ENCODE data around the gene SESN3.

Gene SESN3

DNA sequence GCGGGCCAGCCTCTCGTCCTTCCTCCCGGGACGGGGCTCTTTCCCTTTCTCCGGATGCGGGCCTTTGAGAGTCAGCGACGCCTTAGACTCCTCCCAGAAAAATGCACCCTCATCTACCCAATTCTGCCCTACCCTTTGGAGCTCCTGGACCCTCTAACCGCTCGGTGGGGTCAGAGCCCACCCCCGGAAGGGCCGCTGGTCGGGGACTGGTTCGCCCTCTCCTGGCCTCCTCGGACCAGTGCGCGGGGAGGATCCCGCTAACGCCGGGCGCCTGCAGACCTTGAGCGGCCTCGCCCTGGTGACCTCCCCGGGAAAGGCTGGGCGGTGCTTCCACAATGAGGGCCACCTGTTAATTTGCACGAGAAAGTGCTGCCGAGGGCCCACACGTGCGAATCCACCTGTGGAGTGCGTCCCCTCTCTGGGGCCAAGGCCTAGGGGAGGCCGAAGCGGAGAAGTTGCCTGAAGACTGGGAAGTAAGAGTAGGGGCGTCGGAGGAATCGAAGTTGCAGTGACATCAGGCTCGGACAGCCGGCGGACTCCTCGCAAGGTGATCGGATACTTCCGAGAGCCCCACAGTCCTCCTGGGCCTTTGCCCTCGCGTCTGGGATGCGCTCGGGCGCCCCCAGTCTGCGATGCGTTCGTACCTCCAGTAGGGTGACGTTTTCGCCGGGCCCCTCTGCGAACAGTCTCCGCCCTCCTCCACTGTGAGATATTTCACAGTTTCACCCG is 79.9 kb downstream of the SESN3 start:
- CTCF ChIA-PET = interaction anchor here (0.7 to 2.4 kb wide), 9 partner anchors 9 to 605 kb away, joined by 3 to 10 read pairs (median 4); partner anchors contain the start of gene SESN3
- peak; percentile 85 for DNase-seq (ENCODE audit: extremely low spot score)
- POLR2A ChIA-PET = interaction anchor here (1.0 to 1.3 kb wide), 2 partner anchors 11 to 84 kb away, joined by 3 to 7 read pairs; partner anchors contain the start of gene SRSF8
- TF ChIP-seq CTBP1 (IDR thresholded peaks at IDR 0.05; ENCODE audit: borderline replicate concordance) (no peak), ARNT (IDR thresholded peaks at IDR 0.05) (no peak), SUZ12 (IDR thresholded peaks at IDR 0.05) (no peak), TARDBP (IDR thresholded peaks at IDR 0.05) (no peak)

DNA sequence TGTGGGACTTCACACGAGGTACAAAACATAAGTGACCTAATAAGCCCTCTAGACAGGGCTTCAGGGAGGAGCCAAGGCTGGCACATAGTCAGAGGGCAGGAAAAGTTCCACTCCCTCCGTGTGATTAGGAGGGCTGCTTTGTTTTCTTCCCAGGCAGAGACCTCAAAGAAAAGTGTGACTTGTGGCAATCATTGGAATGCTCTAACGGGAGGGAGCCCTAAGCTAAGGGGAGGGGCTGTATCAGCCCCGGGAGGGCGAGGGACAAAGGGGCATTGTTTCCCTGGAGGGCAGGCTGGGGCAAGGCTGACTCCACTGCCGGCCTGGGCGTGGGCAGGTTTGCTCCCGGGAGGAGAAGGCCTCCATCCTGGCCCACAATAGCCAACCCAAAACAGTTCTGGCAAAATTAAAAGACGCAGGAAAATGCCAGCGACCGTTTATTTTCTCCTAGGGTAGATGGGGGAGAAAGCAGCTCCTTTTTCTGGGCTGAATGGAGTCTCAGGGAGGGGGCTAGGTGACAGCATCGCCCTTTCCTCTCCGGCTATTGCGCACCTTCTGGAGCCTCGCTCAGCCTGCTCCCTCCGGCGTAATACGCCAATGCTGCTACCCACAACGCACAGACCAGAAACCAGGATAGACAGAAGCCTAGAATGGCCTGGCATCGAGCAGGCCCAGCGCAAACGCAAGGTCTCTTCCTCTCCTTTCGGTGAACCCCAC is 81.2 kb downstream of the SESN3 start:
- DNase-seq (ENCODE audit: extremely low spot score) = no peak
- CTCF ChIA-PET = interaction anchor here (0.6 kb wide), 1 partner anchor 141 kb away, joined by 3 read pairs; no protein-coding TSS in a partner anchor
- POLR2A ChIA-PET = interaction anchor here (1.0 kb wide), 1 partner anchor 83 kb away, joined by 7 read pairs; the partner anchor contains the start of gene SRSF8
- TF ChIP-seq SUZ12 (IDR thresholded peaks at IDR 0.05) (no peak), FOXA1 (IDR thresholded peaks at IDR 0.05) (no peak)

DNA sequence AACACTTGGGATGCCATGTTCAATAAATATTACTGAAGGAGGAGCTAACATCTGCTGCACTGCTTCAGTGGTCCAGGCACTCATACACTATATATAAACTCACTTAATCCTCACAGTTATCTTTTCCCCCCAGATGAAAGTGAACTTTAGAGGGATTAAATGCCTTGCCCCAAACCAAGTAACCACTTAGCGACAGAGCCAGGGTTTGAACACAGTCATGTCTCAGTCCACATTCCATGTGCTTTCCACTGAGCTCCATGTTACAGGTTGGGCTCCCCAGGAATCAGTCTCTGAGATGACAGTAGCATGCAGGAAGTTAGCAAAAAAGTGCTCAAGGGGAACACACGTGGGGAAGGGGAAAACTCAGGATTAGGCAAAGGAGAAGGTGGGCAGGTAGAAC is 82.1 kb downstream of the SESN3 start:
- ChIA-PET POLR2A (interaction anchor here (1.6 to 2.8 kb wide), 3 partner anchors 81 to 641 kb away, joined by 3 to 14 read pairs (median 11); partner anchors contain the start of genes CEP57, FAM76B and SRSF8), CTCF (interaction anchor here (1.0 kb wide), 1 partner anchor 81 kb away, joined by 5 read pairs; no protein-coding TSS in a partner anchor)
- DNase-seq (ENCODE audit: extremely low spot score) = no peak
- no peak for TF ChIP-seq LEF1 (IDR thresholded peaks at IDR 0.05; ENCODE audit: borderline replicate concordance)

DNA sequence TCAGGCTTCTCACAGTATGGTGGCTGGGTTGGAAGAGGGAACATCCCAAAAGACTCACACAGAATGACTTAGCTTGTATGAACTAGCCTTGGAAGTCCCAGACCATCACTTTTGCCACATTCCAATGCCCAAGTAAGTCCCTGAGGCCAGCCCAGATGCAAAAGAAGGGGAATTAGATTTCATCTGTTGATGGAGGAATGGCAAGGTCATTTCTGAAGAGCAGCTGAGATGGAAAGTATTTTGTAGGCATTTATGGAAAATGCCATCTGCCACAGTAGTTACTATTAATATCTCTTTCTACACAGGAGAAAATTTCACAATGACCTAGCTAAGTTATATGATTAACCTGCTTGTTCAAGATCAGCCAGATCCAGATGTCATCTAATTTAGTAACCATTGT is 82.6 kb downstream of the SESN3 start:
- DNase-seq (ENCODE audit: extremely low spot score) = no peak
- CTCF ChIA-PET = interaction anchor here (0.6 to 1.0 kb wide), 2 partner anchors 81 to 338 kb away, joined by 3 to 5 read pairs; no protein-coding TSS in a partner anchor
- TF ChIP-seq ARNT (IDR thresholded peaks at IDR 0.05) = no peak
- TF ChIP-seq CTBP1 (IDR thresholded peaks at IDR 0.05; ENCODE audit: borderline replicate concordance) = no peak
- TF ChIP-seq, protein P1, sequence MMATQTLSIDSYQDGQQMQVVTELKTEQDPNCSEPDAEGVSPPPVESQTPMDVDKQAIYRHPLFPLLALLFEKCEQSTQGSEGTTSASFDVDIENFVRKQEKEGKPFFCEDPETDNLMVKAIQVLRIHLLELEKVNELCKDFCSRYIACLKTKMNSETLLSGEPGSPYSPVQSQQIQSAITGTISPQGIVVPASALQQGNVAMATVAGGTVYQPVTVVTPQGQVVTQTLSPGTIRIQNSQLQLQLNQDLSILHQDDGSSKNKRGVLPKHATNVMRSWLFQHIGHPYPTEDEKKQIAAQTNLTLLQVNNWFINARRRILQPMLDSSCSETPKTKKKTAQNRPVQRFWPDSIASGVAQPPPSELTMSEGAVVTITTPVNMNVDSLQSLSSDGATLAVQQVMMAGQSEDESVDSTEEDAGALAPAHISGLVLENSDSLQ (IDR thresholded peaks at IDR 0.05) = no peak
- TF ChIP-seq ELF4 (IDR thresholded peaks at IDR 0.05) = no peak
- TF ChIP-seq SP1 (IDR thresholded peaks at IDR 0.05) = no peak
- TF ChIP-seq BHLHE40 (IDR thresholded peaks at IDR 0.05; ENCODE audit: borderline replicate concordance) = no peak
- no peak for TF ChIP-seq FOXA1 (IDR thresholded peaks at IDR 0.05)
- TF ChIP-seq TARDBP (IDR thresholded peaks at IDR 0.05) = no peak
- TF ChIP-seq ZNF384 (IDR thresholded peaks at IDR 0.05) = no peak
- no peak for TF ChIP-seq NFRKB (IDR thresholded peaks at IDR 0.05)
- no peak for TF ChIP-seq LEF1 (IDR thresholded peaks at IDR 0.05; ENCODE audit: borderline replicate concordance)
- no peak for TF ChIP-seq SUZ12 (IDR thresholded peaks at IDR 0.05)
- TF ChIP-seq FOXK2 (IDR thresholded peaks at IDR 0.05) = no peak
- POLR2A ChIA-PET = interaction anchor here (1.4 to 2.8 kb wide), 4 partner anchors 81 to 642 kb away, joined by 3 to 14 read pairs (median 8); partner anchors contain the start of genes CEP57, CWC15, FAM76B and KDM4D

DNA sequence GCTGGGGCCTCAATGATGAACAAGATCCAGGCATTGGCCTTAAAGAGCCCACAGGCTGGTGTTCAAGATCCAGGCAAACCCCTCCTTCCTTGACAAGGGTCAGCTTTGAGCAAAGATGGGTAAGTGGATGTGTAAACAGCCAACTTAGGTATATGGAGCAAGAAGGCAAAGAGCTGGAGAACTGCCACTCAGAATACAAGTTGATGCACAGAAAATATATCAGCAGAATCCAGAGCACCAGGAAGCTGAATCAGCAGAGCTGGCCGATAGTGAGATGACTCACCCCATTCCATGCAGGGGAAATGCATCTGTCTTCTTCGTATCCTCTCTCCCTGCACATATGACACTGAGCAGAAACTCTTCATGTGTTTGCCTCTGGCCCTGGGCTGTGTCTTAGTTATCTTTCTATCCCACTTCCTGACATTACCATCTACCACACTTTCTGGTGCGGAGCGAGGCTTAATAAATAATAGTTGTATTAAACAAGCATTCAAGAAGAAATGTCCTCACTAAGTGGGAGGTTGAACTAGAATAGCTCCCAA is 83.6 kb downstream of the SESN3 start:
- ChIA-PET CTCF (interaction anchor here (0.8 to 1.3 kb wide), 5 partner anchors 39 to 611 kb away, joined by 3 read pairs; no protein-coding TSS in a partner anchor), POLR2A (interaction anchor here (0.9 to 2.8 kb wide), 5 partner anchors 39 to 643 kb away, joined by 3 to 14 read pairs (median 6); partner anchors contain the start of genes CEP57, CWC15, FAM76B and KDM4D)
- no peak for DNase-seq (ENCODE audit: extremely low spot score)
- TF ChIP-seq FOXA1 (IDR thresholded peaks at IDR 0.05) = no peak
- no peak for TF ChIP-seq TARDBP (IDR thresholded peaks at IDR 0.05)
- TF ChIP-seq ARNT (IDR thresholded peaks at IDR 0.05) = no peak
- TF ChIP-seq L3MBTL2 (conservative IDR thresholded peaks at IDR 0.05) = no peak
- TF ChIP-seq FOXK2 (IDR thresholded peaks at IDR 0.05) = no peak
- TF ChIP-seq SUZ12 (IDR thresholded peaks at IDR 0.05) = no peak
- no peak for TF ChIP-seq NFRKB (IDR thresholded peaks at IDR 0.05)
- TF ChIP-seq ELF4 (IDR thresholded peaks at IDR 0.05) = no peak
- TF ChIP-seq HDGF (IDR thresholded peaks at IDR 0.05; ENCODE audit: borderline replicate concordance) = no peak
- TF ChIP-seq LEF1 (IDR thresholded peaks at IDR 0.05; ENCODE audit: borderline replicate concordance) = no peak
- no peak for TF ChIP-seq SP1 (IDR thresholded peaks at IDR 0.05)
- TF ChIP-seq, protein P1 (IDR thresholded peaks at IDR 0.05) = no peak
- TF ChIP-seq BHLHE40 (IDR thresholded peaks at IDR 0.05; ENCODE audit: borderline replicate concordance) = no peak
- TF ChIP-seq CTBP1 (IDR thresholded peaks at IDR 0.05; ENCODE audit: borderline replicate concordance) = no peak
- TF ChIP-seq FOXM1 (IDR thresholded peaks at IDR 0.05; ENCODE audit: borderline replicate concordance) = no peak
- no peak for TF ChIP-seq ZNF384 (IDR thresholded peaks at IDR 0.05)

DNA sequence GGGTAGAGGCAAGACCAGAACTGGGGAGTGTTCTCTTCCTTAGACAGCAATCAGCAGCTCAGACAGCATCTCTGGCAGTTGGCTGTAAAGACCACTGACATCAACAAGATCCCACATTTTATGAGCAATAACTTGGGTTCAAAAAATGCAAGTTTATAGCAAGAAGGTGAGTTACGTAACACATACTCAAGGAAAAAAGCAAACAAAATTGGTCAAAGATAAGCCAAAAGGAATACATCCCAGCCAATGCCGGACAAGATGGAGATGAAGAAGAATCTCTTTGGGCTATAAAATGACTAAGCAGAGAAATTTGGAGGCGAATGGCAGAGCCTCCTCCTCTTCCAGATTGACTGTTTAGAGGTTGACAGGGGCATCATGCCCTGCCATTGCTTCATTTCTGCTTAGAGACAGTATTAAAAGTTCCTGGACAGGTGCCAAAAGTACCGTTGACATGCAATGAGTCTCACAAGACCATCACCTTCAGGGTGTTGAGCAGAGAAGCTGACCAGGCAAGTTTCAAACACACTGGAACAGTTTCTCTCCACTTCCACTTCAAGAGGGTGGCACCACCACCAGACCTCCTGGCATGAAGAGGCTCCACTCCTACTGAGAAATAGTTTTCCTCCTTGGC is 85.5 kb downstream of the SESN3 start:
- DNase-seq (ENCODE audit: extremely low spot score) = no peak
- TF ChIP-seq CTBP1 (IDR thresholded peaks at IDR 0.05; ENCODE audit: borderline replicate concordance) = no peak
- TF ChIP-seq, protein P1 (IDR thresholded peaks at IDR 0.05) = no peak
- TF ChIP-seq ARNT (IDR thresholded peaks at IDR 0.05) = no peak
- TF ChIP-seq ELF4 (IDR thresholded peaks at IDR 0.05) = no peak
- no peak for TF ChIP-seq FOXK2 (IDR thresholded peaks at IDR 0.05)
- TF ChIP-seq TARDBP (IDR thresholded peaks at IDR 0.05) = no peak
- no peak for TF ChIP-seq FOXA1 (IDR thresholded peaks at IDR 0.05)
- no peak for TF ChIP-seq FOXM1 (IDR thresholded peaks at IDR 0.05; ENCODE audit: borderline replicate concordance)
- no peak for TF ChIP-seq HDGF (IDR thresholded peaks at IDR 0.05; ENCODE audit: borderline replicate concordance)
- no peak for TF ChIP-seq NFRKB (IDR thresholded peaks at IDR 0.05)
- TF ChIP-seq L3MBTL2 (conservative IDR thresholded peaks at IDR 0.05) = no peak
- POLR2A ChIA-PET = interaction anchor here (0.9 kb wide), 1 partner anchor 78 kb away, joined by 3 read pairs; no protein-coding TSS in a partner anchor
- CTCF ChIA-PET = interaction anchor here (1.7 kb wide), 1 partner anchor 61 kb away, joined by 5 read pairs; no protein-coding TSS in a partner anchor

All from HEK293T (cell line).